Testis (tissue), 3 donors: ENCODE results near the gene GPR176. TPM values are rescaled to one million over a fixed set of nuclear protein-coding genes. Genes with fewer than 3 reads are reported as not detected.

Experiments used
- DNase-seq: peaks from one replicate; pipeline ENCODE4 v3.0.0-alpha.2; 2019
- H3K27ac ChIP-seq, 2 donors: fragments of 200-600 bp; sonication (generic); one replicate each; pipeline ENCODE4 v1.5.1; 2019
- H3K27me3 ChIP-seq: fragments of 200-600 bp; sonication (generic); one replicate; pipeline ENCODE4 v1.5.1; 2019
- H3K36me3 ChIP-seq: fragments of 200-600 bp; sonication (generic); one replicate; pipeline ENCODE4 v1.5.1; 2017; ENCODE audit warnings: low read depth; ENCODE audit errors: missing control alignments
- H3K4me1 ChIP-seq: fragments of 200-600 bp; sonication (generic); one replicate; pipeline ENCODE4 v1.5.1; 2019
- H3K4me3 ChIP-seq, 2 donors: fragments of 200-600 bp; sonication (generic); one replicate each; pipeline ENCODE4 v1.5.1; 2017 to 2019
- H3K9me3 ChIP-seq: fragments of 200-600 bp; sonication (generic); one replicate; pipeline ENCODE4 v1.5.1; 2017
- CTCF ChIP-seq, 3 experiments: fragments of 450-650 bp in 2 of 3; fragments of 200-600 bp in 1 of 3; sonication (generic) in 1 of 3; IDR thresholded peaks; one replicate each; pipeline ENCODE4 v1.5.1; 2016 to 2019; ENCODE audit warnings: antibody characterized with exemption in 3 of 3, mild to moderate bottlenecking in 2 of 3, moderate library complexity in 1 of 3
- POLR2A ChIP-seq: fragments of 450-650 bp; IDR thresholded peaks from one replicate; pipeline ENCODE4 v1.6.1; 2017; ENCODE audit warnings: antibody characterized with exemption, mild to moderate bottlenecking, moderate library complexity
- WGBS, 2 donors: methylation state at CpG; one replicate each; pipeline ENCODE4 v1.1.5; 2018; 5-methylcytosine and 5-hydroxymethylcytosine counted together
- intact Hi-C: fragments of 100-400 bp; cut with DNase I; formaldehyde crosslinking; loops from one replicate; pipeline ENCODE4 v1.15.1; 2023; ENCODE audit warnings: low total_unique reads
- polyA plus RNA-seq: library from polyadenylated mRNA; stranded (reverse); fragments of 350-450 nt; fragmentation: Illumina TruSeq; extraction: RNeasy Lipid Tissue Mini Kit (QIAGEN cat#74804); gene quantifications from one replicate; pipeline ENCODE4 v1.2.3, GENCODE V29; 2014; ENCODE audit warnings: low read depth, low replicate concordance; ENCODE audit not compliant: insufficient read depth
- total RNA-seq, 2 donors: library from RNA; depleted of rRNA; stranded (reverse); fragments of >200 nt; gene quantifications; one replicate each; pipeline ENCODE4 v1.2.3, GENCODE V29; 2016

Gene GPR176
- total and polyA plus RNA-seq, 3 donors from 2014 or later: 22.0 to 34.1 (median 23.1) TPM

GRCh38 chr15:39961051-39961450, 41.0 kb upstream of the GPR176 start:
- intact Hi-C loops: no loop called here
- Histone ChIP-seq H3K27ac (no peak overlapping the region), H3K36me3 (no peaks in the 10 kb centered on the region), H3K9me3 (no peaks in the 10 kb centered on the region), H3K4me3 (no peak overlapping the region), H3K4me1 (no peaks in the 10 kb centered on the region), H3K27me3 (no peaks in the 10 kb centered on the region)
- DNase-seq: no peak
- 91 to 92% methylated on average over 1 of the region's 1 CpG for WGBS, 2 donors
- TF ChIP-seq POLR2A (no peak), CTCF (IDR thresholded peaks at IDR 0.05) (no peak)

DNA sequence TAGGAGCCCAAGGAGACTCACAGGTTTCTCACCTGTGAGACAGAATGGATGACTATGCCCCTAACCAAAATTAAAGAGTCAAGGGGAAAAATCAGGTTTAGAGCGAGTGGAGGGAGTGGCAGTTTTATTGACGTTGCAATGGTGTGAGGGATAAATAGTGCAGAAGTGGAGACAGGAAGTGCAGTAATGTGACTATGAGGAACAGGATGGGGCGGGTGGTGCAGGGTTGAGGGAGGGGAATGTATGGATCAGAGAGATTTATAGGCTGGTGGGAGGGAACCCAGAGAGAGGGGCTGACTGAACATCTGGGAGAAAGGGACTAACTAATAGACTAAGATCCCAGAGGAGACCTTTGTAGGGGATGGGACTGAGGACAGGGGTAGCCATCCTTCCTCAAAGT, 40.3 kb upstream of the GPR176 start:
- intact Hi-C loops: no loop called here

GRCh38 chr15:39959411-39959810, 39.3 kb upstream of the GPR176 start:
- WGBS, 2 donors: 66 to 90% methylated on average over 1 of the region's 1 CpG
- intact Hi-C loops: no loop called here

More for the DNA sequence above, 40.3 kb upstream of the GPR176 start:
- TF ChIP-seq CTCF (IDR thresholded peaks at IDR 0.05) (no peak), POLR2A (no peak)
- Histone ChIP-seq H3K27me3 (no peaks in the 10 kb centered on the region), H3K4me1 (no peaks in the 10 kb centered on the region), H3K4me3 (no peak overlapping the region), H3K9me3 (no peaks in the 10 kb centered on the region), H3K36me3 (no peaks in the 10 kb centered on the region), H3K27ac (no peak overlapping the region)
- WGBS, 2 donors: 74 to 88% methylated on average over 3 of the region's 3 CpGs
- no peak for DNase-seq

DNA sequence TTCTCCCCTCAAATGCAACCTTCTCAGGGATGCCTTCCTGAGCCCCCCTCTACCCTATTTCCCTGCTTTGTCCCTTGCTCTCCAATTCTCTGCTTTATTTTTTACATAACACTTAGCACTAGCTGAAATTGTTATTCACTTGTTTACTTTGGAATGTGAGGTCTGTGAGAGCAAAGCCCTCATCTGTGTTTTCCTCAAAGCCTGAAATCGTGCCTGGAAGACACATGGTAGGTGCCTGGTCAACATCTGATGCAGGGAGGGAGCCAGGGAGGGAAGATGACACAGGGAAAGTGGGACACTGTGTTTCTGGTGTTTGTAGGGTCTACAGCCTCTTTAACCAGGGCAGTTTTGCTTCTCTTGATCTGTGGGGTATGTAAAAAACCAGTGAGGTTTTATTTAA, 37.4 kb upstream of the GPR176 start:
- Histone ChIP-seq H3K9me3 (no peaks in the 10 kb centered on the region), H3K4me3 (no peak overlapping the region), H3K36me3 (no peaks in the 10 kb centered on the region), H3K27me3 (no peaks in the 10 kb centered on the region), H3K4me1 (no peaks in the 10 kb centered on the region), H3K27ac (no peak overlapping the region)
- TF ChIP-seq CTCF (IDR thresholded peaks at IDR 0.05): no peak
- no peak for TF ChIP-seq POLR2A
- DNase-seq: no peak
- intact Hi-C loops: no loop called here
- 47 to 63% methylated on average over 1 of the region's 1 CpG for WGBS, 2 donors

More at GRCh38 chr15:39959411-39959810, 39.3 kb upstream of the GPR176 start:
- Histone ChIP-seq H3K4me1 (no peaks in the 10 kb centered on the region), H3K27ac (no peak overlapping the region), H3K9me3 (no peaks in the 10 kb centered on the region), H3K4me3 (no peak overlapping the region), H3K27me3 (no peaks in the 10 kb centered on the region), H3K36me3 (no peaks in the 10 kb centered on the region)
- no peak for DNase-seq
- TF ChIP-seq CTCF (IDR thresholded peaks at IDR 0.05): no peak
- no peak for TF ChIP-seq POLR2A

DNA sequence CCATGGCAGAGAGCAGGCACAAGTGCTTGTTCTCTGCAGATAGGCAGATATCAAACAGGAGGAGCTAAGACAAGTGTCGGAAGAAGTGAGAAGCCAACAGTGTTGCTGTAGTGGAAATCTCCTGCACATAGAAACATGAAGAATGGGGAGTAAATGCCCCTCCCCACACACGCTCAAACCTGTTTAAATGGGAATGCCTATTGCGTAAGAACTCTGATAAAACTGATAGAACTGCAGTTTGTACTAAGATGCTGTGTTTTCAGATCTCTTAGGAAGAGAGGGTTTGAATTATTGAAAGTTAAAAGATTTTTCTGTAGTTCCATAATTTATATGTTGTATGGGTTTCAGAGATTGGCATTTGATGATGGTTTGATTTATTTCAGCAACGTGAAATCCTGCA, 33.5 kb upstream of the GPR176 start:
- H3K9me3 ChIP-seq: no peaks in the 10 kb centered on the region
- intact Hi-C loops: no loop called here
- H3K4me1 ChIP-seq: no peaks in the 10 kb centered on the region
- no peak overlapping the region for H3K4me3 ChIP-seq
- H3K27me3 ChIP-seq: no peaks in the 10 kb centered on the region
- no peaks in the 10 kb centered on the region for H3K36me3 ChIP-seq
- DNase-seq: no peak
- WGBS, 2 donors: 91% methylated on average over 4 of the region's 4 CpGs
- H3K27ac ChIP-seq: no peak overlapping the region
- no peak for TF ChIP-seq CTCF (IDR thresholded peaks at IDR 0.05)
- TF ChIP-seq POLR2A: no peak
